Upper lobe of right lung (tissue), 1 donor: Measurements from ENCODE around the gene PRDX5. TPM values are rescaled to one million over a fixed set of nuclear protein-coding genes. Genes with fewer than 3 reads are reported as not detected.

Experiments used
- ATAC-seq: fragments of 200-7000 bp; cut with Tn5 transposase; one replicate; pipeline ENCODE4 v1.9.1; 2020; ENCODE audit warnings: mild to moderate bottlenecking, moderate library complexity
- DNase-seq: peaks from one replicate; pipeline ENCODE4 v3.0.0-alpha.2; 2020
- H3K27ac ChIP-seq: fragments of 200-600 bp; one replicate; pipeline ENCODE4 v1.8.0; 2022
- H3K27me3 ChIP-seq: fragments of 200-600 bp; one replicate; pipeline ENCODE4 v1.8.0; 2022; ENCODE audit warnings: mild to moderate bottlenecking
- H3K36me3 ChIP-seq: fragments of 200-600 bp; one replicate; pipeline ENCODE4 v1.8.0; 2022
- H3K4me1 ChIP-seq: fragments of 200-600 bp; one replicate; pipeline ENCODE4 v1.8.0; 2022
- H3K4me3 ChIP-seq: fragments of 200-600 bp; one replicate; pipeline ENCODE4 v1.8.0; 2022; ENCODE audit warnings: mild to moderate bottlenecking
- H3K9me3 ChIP-seq: fragments of 200-600 bp; one replicate; pipeline ENCODE4 v1.8.0; 2022
- intact Hi-C: fragments of 100-400 bp; cut with DNase I; formaldehyde crosslinking; loops from one replicate; pipeline ENCODE4 v1.11.0; 2022
- total RNA-seq: library from RNA; stranded (reverse); fragmentation: NEBNext Ultra II Directional; extraction: Animal tissue kit (Norgen Biotek cat#: 25700); gene quantifications from one replicate; pipeline ENCODE4 v1.2.1, GENCODE V29; 2021
- TF ChIP-seq, protein P1 (sequence below): fragments of 200-600 bp; IDR thresholded peaks from one replicate; pipeline ENCODE4 v1.8.0; 2022; ENCODE audit warnings: antibody characterized with exemption
- donor health status: DM: no; HTN: yes; CAD: no; lungs with severe emphysema.

PRDX5 gene
- total RNA-seq, 1 donor from 2014 or later = 176 TPM

GRCh38 chr11:64359712-64360445 is 42.0 kb downstream of the PRDX5 start:
- H3K27me3 ChIP-seq = no peaks in the 10 kb centered on the region
- peak; percentile 70 for DNase-seq
- H3K36me3 ChIP-seq = peaks cover 36% of the 10 kb centered on the region
- peaks cover 32% of the 10 kb centered on the region for H3K4me1 ChIP-seq
- no peaks in the 10 kb centered on the region for H3K9me3 ChIP-seq
- TF ChIP-seq, protein P1, sequence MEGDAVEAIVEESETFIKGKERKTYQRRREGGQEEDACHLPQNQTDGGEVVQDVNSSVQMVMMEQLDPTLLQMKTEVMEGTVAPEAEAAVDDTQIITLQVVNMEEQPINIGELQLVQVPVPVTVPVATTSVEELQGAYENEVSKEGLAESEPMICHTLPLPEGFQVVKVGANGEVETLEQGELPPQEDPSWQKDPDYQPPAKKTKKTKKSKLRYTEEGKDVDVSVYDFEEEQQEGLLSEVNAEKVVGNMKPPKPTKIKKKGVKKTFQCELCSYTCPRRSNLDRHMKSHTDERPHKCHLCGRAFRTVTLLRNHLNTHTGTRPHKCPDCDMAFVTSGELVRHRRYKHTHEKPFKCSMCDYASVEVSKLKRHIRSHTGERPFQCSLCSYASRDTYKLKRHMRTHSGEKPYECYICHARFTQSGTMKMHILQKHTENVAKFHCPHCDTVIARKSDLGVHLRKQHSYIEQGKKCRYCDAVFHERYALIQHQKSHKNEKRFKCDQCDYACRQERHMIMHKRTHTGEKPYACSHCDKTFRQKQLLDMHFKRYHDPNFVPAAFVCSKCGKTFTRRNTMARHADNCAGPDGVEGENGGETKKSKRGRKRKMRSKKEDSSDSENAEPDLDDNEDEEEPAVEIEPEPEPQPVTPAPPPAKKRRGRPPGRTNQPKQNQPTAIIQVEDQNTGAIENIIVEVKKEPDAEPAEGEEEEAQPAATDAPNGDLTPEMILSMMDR = no peak
- peak overlapping the region; percentile 91 for H3K4me3 ChIP-seq
- intact Hi-C loops = no loop called here
- peak overlapping the region; percentile 91 for H3K27ac ChIP-seq
- peak; percentile 21 for ATAC-seq

- Histone ChIP-seq H3K4me3 (peak overlapping the region; percentile 91), H3K27ac (peak overlapping the region; percentile 11), H3K27me3 (no peaks in the 10 kb centered on the region), H3K4me1 (peaks cover 28% of the 10 kb centered on the region), H3K36me3 (peaks cover 42% of the 10 kb centered on the region), H3K9me3 (no peaks in the 10 kb centered on the region)
- TF ChIP-seq, protein P1 = no peak
- intact Hi-C loops = no loop called here
- ATAC-seq (no peak), DNase-seq (no peak)
Measured at GRCh38 chr11:64360448-64360921, 42.6 kb downstream of the PRDX5 start.

- TF ChIP-seq, protein P1 = no peak
- no peak for ATAC-seq
- Histone ChIP-seq H3K36me3 (peaks cover 54% of the 10 kb centered on the region), H3K4me1 (peaks cover 25% of the 10 kb centered on the region), H3K9me3 (no peaks in the 10 kb centered on the region), H3K27ac (no peak overlapping the region), H3K4me3 (no peak overlapping the region), H3K27me3 (no peaks in the 10 kb centered on the region)
- intact Hi-C loops = no loop called here
- no peak for DNase-seq
Measured at GRCh38 chr11:64361659-64362058, 43.7 kb downstream of the PRDX5 start.

- Histone ChIP-seq H3K36me3 (peaks cover 59% of the 10 kb centered on the region), H3K27me3 (no peaks in the 10 kb centered on the region), H3K9me3 (no peaks in the 10 kb centered on the region), H3K4me3 (no peak overlapping the region), H3K4me1 (peaks cover 25% of the 10 kb centered on the region), H3K27ac (no peak overlapping the region)
- DNase-seq = no peak
- no peak for ATAC-seq
- intact Hi-C loops = no loop called here
- TF ChIP-seq, protein P1 = no peak
Measured at GRCh38 chr11:64362339-64362738, 44.4 kb downstream of the PRDX5 start.

DNA sequence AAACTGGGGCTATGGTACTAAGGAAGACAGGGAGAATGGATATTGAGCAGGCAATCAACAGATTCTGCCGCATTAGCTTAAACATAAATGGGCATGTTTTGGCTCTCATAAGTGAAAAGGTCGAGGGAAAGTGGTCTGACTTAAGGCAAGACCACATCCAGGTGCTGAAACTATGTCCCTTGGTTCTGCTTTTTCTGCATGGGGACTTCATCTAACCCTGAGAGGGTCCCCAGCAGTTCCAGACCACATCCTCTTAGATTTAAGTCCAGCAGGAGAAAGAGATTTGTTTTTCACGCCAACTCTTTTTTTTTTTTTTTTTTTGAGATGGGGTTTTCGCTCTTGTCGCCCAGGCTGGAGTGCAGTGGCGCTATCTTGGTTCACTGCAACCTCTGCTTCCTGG is 46.5 kb downstream of the PRDX5 start:
- intact Hi-C loops = no loop called here
- no peaks in the 10 kb centered on the region for H3K27me3 ChIP-seq

More for the DNA sequence above, 46.5 kb downstream of the PRDX5 start:
- H3K27ac ChIP-seq = no peak overlapping the region
- no peak overlapping the region for H3K4me3 ChIP-seq
- TF ChIP-seq, protein P1 = no peak
- H3K9me3 ChIP-seq = no peaks in the 10 kb centered on the region
- H3K4me1 ChIP-seq = peaks cover 13% of the 10 kb centered on the region
- H3K36me3 ChIP-seq = peaks cover 77% of the 10 kb centered on the region
- DNase-seq = no peak
- ATAC-seq = no peak
